GM12878 (cell line): ENCODE data around the gene GSE1. TPM values are rescaled to one million over a fixed set of nuclear protein-coding genes. Genes with fewer than 3 reads are reported as not detected.

Source experiments
- BCLAF1 ChIP-seq: fragments of 450-650 bp; IDR thresholded peaks from 2 replicates; pipeline ENCODE4 v1.6.1; 2017; ENCODE audit warnings: antibody characterized with exemption, mild to moderate bottlenecking, moderate library complexity
- CBX3 ChIP-seq: fragments of 200-600 bp; sonication (generic); IDR thresholded peaks from 2 replicates; pipeline ENCODE4 v1.6.1; 2016; ENCODE audit warnings: low read depth, borderline replicate concordance
- CEBPZ ChIP-seq: fragments of 150-350 bp; IDR thresholded peaks from 2 replicates; pipeline ENCODE4 v1.6.1; 2016; ENCODE audit warnings: low read depth, low read length
- DPF2 ChIP-seq: fragments of 450-650 bp; IDR thresholded peaks from 2 replicates; pipeline ENCODE4 v1.6.1; 2017; ENCODE audit warnings: mild to moderate bottlenecking
- ESRRA ChIP-seq: IDR thresholded peaks from 2 replicates; pipeline ENCODE4 v1.6.1; 2012; ENCODE audit warnings: mild to moderate bottlenecking, low read length, improper control_type of control experiment
- FOS ChIP-seq: IDR thresholded peaks from 3 replicates; pipeline ENCODE4 v1.6.1; 2011; ENCODE audit warnings: borderline replicate concordance; ENCODE audit not compliant: insufficient read length; ENCODE audit errors: extremely low read depth
- FOXK2 ChIP-seq: fragments of 450-650 bp; IDR thresholded peaks from 2 replicates; pipeline ENCODE4 v1.6.1; 2017; ENCODE audit warnings: mild to moderate bottlenecking, moderate library complexity
- HCFC1 ChIP-seq: fragments of 150-350 bp; IDR thresholded peaks from 2 replicates; pipeline ENCODE4 v1.6.1; 2014; ENCODE audit warnings: low read length
- IRF4 ChIP-seq: IDR thresholded peaks from 2 replicates; pipeline ENCODE4 v1.6.1; 2011; ENCODE audit warnings: low read depth, low read length
- MAX ChIP-seq: IDR thresholded peaks from 2 replicates; pipeline ENCODE4 v1.6.1; 2012; ENCODE audit warnings: low read depth, low read length, improper control_type of control experiment
- NFYA ChIP-seq: IDR thresholded peaks from 2 replicates; pipeline ENCODE4 v1.6.1; 2011; ENCODE audit warnings: low read depth, mild to moderate bottlenecking, low read length, improper control_type of control experiment, borderline replicate concordance
- SMAD1 ChIP-seq: fragments of 450-650 bp; IDR thresholded peaks from 2 replicates; pipeline ENCODE4 v1.6.1; 2018; ENCODE audit warnings: mild to moderate bottlenecking, low read depth; ENCODE audit not compliant: partially characterized antibody
- SPI1 ChIP-seq: IDR thresholded peaks from 2 replicates; pipeline ENCODE4 v1.6.1; 2011; ENCODE audit warnings: low read depth, mild to moderate bottlenecking, low read length, moderate library complexity, borderline replicate concordance; ENCODE audit not compliant: insufficient read depth
- STAT3 ChIP-seq: IDR thresholded peaks from 2 replicates; pipeline ENCODE4 v1.6.1; 2011; ENCODE audit warnings: low read depth, low read length, improper control_type of control experiment
- TAF1 ChIP-seq: IDR thresholded peaks from 2 replicates; pipeline ENCODE4 v1.6.1; 2011; ENCODE audit warnings: mild to moderate bottlenecking, low read depth, low read length, borderline replicate concordance
- TBL1XR1 ChIP-seq: IDR thresholded peaks from 2 replicates; pipeline ENCODE4 v1.6.1; 2012; ENCODE audit warnings: low read depth, low read length, improper control_type of control experiment
- TCF3 ChIP-seq: IDR thresholded peaks from 2 replicates; pipeline ENCODE4 v1.6.1; 2012; ENCODE audit warnings: low read depth, mild to moderate bottlenecking, low read length, borderline replicate concordance; ENCODE audit not compliant: insufficient read depth
- YY1 ChIP-seq: IDR thresholded peaks from 2 replicates; pipeline ENCODE4 v1.6.1; 2011; ENCODE audit warnings: low read depth, mild to moderate bottlenecking, low read length
- ZBTB11 ChIP-seq: fragments of 450-650 bp; formaldehyde crosslinking; IDR thresholded peaks from 2 replicates; pipeline ENCODE4 v1.5.0; 2022; ENCODE audit warnings: mild to moderate bottlenecking, missing genetic modification characterization
- ZNF24 ChIP-seq: fragments of 450-650 bp; IDR thresholded peaks from 2 replicates; pipeline ENCODE4 v1.6.1; 2017; ENCODE audit warnings: antibody characterized with exemption, mild to moderate bottlenecking
- polyA plus RNA-seq, 11 experiments: library from polyadenylated mRNA; depleted of rRNA in 4 of 11; unstranded in 6 of 11; stranded (reverse) in 5 of 11; fragments of >200 nt; fragmentation: Nextera tagmentation in 4 of 11; fragmentation: Illumina TruSeq in 1 of 11; extraction: Ambion mirVana in 4 of 11; extraction: Trizol in 1 of 11; gene quantifications; 1 replicate in 1 of 11; 2 replicates in 10 of 11; pipeline versions ENCODE4 v1.2.1 to v1.2.3, GENCODE V29; 2011 to 2016; ENCODE audit warnings: inconsistent platforms in 2 of 11, missing spikeins in 2 of 11, low read depth in 1 of 11
- total RNA-seq, 4 experiments: library from RNA; depleted of rRNA in 3 of 4; stranded (reverse); fragments of >200 nt in 3 of 4; fragmentation: Illumina TruSeq in 1 of 4; extraction: Trizol in 1 of 4; gene quantifications; 2 replicates each; pipeline versions ENCODE4 v1.2.1 to v1.2.3, GENCODE V29; 2013 to 2021

The GSE1 gene
- total and polyA plus RNA-seq, 10 of the 15 experiments (the other 5 are each of a cell fraction or from before 2014, with no cell fraction given): 4.6 to 58.7 (median 18.2) TPM

- no peak for TF ChIP-seq FOXK2
- no peak; the same call in 1 of the 2 replicates for TF ChIP-seq YY1
- TF ChIP-seq ZBTB11 (CRISPR knock-in tag): no peak
- no peak for TF ChIP-seq TCF3
- no peak for TF ChIP-seq NFYA
- no peak for TF ChIP-seq ZNF24
- TF ChIP-seq BCLAF1: no peak
- TF ChIP-seq ESRRA: no peak; the same call in 1 of the 2 replicates
- no peak for TF ChIP-seq SMAD1
- TF ChIP-seq FOS: no peak
- 0 out of 2 replicates have a peak, but pooled peaks have one; percentile 2 for TF ChIP-seq SPI1
- TF ChIP-seq CBX3: no peak
- no peak for TF ChIP-seq TAF1
- TF ChIP-seq MAX: peak; percentile 43; the same call in 1 of the 2 replicates
- TF ChIP-seq TBL1XR1: 0 out of 2 replicates have a peak, but pooled peaks have one; percentile 42
- no peak for TF ChIP-seq STAT3
- no peak for TF ChIP-seq CEBPZ
- TF ChIP-seq HCFC1: no peak
- TF ChIP-seq DPF2: 0 out of 2 replicates have a peak, but pooled peaks have one; percentile 42
- TF ChIP-seq IRF4: no peak
Observed at GRCh38 chr16:85570735-85571562, 42.2 kb upstream of the GSE1 start (continued).
